GM15510 (cell line): ENCODE measurements around the gene UBE2J2.

Experiments
- POLR2A ChIP-seq: IDR thresholded peaks from 3 replicates; pipeline ENCODE4 v1.6.1; 2011; ENCODE audit warnings: borderline replicate concordance; ENCODE audit not compliant: insufficient read length; ENCODE audit errors: extremely low read depth

The UBE2J2 gene

GRCh38 chr1:1226566-1227362 lies 46.9 kb downstream of the UBE2J2 start:
- TF ChIP-seq POLR2A = no peak

DNA sequence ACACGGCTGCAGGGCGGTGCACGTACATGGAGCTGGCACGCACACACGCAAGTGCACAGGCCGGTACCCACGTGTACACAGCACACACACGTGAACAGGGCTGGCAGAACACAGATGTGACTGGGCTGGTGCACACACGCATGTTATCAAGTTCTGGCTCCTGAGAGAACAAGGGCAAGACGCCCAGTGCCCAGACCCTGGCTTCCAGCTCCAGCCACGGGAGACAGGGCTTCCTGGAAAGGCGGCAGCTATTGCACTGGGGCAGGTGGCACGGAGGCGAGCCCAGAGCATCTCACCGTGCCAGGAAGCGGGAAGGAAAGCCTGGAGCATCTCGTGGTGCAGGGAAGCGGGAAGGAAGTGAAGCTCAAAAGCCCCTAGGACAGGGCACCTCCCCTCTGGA lies 47.7 kb downstream of the UBE2J2 start:
- no peak for TF ChIP-seq POLR2A

- no peak for TF ChIP-seq POLR2A
Measured at GRCh38 chr1:1225238-1225845, 48.3 kb downstream of the UBE2J2 start.

GRCh38 chr1:1223891-1224290 lies 49.8 kb downstream of the UBE2J2 start:
- TF ChIP-seq POLR2A = no peak

GRCh38 chr1:1223321-1223720 lies 50.3 kb downstream of the UBE2J2 start:
- TF ChIP-seq POLR2A = no peak

DNA sequence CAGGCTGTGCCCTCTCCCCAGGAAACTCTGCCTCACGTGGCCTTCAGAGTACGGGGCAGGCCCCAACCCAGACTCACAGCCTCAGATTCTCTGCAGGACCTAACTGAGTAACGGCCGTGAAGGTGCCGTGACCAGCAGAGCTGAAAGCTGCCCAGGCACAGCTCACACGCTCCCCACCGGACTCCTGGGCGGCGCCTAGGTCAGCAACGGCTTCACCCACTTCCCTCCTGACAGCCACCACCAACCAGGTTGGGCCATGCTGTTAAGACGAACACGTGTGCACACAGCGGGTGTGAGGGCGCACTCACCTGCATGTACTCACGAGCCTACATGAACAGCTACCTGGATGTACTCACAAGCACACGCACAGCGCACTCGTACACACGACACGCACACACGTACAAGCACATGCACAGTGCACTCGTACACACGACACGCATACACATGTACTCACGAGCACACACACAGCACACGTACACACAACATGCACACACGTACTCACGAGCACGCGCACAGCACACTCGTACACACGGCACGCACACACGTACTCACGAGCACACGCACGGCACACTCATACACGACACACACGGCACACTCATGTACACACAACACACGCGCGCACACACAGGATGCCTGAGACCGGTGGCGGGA lies 51.0 kb downstream of the UBE2J2 start:
- TF ChIP-seq POLR2A = no peak

- TF ChIP-seq POLR2A = no peak
Measured at GRCh38 chr1:1221887-1222574, 51.6 kb downstream of the UBE2J2 start.

DNA sequence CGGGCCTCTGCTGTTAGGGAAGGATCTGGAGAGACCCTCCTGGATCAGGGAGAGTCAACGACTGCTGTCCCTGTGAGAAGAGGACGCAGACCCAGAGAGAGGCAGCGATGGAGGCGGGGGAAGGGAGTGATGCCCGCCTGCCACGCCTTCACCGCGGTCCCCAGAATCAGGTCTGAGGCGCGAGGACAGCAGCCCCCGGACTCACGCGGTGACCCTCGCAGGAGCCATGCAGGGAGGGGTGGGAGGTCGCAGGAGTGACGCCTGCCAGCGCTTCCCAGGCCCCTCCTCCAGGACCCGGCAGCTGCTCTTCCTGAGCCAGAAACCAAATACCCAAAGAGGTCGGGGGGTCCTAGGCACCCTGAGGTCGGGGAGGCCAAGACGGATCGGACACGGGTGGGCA lies 53.5 kb downstream of the UBE2J2 start:
- TF ChIP-seq POLR2A = no peak

DNA sequence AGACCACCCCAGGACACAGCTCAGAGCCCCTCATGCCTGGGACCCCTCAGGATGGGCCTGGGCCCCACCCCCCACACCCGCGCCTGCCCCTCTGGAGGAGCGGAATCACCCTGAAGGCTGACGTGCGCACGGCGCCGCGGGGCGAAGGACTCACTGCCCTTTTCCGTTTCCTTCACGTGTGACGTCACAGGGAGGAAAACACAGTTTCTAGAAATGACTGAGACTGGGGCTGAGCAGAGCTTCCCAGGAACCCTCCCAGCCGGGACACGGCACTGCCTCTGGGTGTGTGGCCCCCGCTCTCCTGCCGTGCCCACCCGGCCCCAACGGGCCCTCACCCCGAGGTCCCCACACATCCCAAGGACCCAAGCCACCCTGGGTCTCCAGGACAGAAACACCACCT lies 54.3 kb downstream of the UBE2J2 start:
- TF ChIP-seq POLR2A = no peak

GRCh38 chr1:1218524-1219200 lies 55.0 kb downstream of the UBE2J2 start:
- TF ChIP-seq POLR2A = no peak

DNA sequence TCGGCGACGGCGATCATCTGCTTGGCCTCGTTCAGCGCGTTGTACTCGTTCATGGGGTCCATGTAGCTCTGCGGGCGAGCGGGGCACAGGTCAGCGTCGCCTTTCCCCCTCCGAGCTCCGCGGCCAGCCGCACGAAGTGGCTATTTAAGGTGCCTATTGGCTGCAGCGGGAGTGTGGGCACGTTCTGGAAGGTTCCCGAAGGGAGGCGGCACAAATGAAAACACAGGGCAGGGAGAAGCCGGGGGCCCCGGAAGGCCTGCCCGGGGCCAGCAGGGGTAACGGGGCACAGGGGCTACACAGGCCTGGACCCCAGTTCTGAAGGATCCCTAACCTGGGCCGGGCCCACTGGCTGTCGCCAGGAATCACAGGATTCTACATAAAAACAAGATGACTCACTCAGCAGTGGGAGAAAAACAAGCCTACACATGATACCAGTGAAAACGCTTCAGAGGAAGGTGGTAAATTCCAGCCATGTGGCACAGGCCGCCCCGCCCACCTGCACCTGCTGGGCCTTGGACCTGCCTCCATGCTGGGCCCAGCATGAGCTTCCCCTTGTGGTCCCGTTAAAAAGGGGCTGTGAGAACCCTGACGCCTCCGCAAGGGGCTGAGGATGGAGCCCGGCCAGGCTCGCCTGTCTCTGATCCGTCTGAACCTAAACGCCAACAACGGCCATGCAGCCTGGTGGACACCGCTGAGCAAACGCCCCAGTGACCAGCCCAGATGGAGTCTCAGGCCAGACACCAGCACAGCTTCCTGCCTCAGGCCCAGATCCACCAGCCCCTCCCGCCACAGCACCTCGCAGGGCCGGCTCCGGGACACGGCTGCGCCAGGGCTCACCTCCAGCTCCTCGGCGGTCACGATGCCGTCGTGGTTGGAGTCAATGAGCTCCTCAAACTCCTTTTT lies 55.8 kb downstream of the UBE2J2 start:
- TF ChIP-seq POLR2A = no peak

- TF ChIP-seq POLR2A = no peak
Measured at GRCh38 chr1:1216770-1217620, 56.7 kb downstream of the UBE2J2 start.

GRCh38 chr1:1215881-1216605 lies 57.6 kb downstream of the UBE2J2 start:
- TF ChIP-seq POLR2A = no peak
